NT2/D1 (cell line): ENCODE measurements around the gene PLAA.

Experiments
- YY1 ChIP-seq: IDR thresholded peaks from 2 replicates; pipeline ENCODE4 v1.6.1; 2011; ENCODE audit not compliant: insufficient read length, insufficient read depth
- ZNF274 ChIP-seq: IDR thresholded peaks from 2 replicates; pipeline ENCODE4 v1.6.1; 2011; ENCODE audit warnings: mild to moderate bottlenecking, low read depth, low read length

DNA sequence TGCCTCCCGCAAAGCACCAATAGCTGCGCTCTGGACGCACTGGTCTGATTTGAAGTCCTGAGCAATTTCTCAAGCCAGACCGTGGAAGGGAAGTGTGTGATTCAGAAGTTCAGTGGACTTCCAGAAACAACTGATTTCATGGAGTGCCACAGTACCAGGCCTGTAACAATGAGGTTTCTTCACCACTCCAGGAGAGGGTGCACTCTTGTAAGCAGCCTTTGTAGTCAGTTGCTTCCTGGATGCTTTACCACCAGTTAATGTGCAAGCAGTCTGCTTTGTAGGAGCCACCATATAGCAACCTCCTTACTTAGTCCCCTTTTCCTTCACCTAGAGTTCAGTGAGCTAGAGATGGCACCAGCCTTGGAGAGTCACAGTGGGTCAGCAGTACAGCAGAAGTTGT, 66.8 kb downstream of the PLAA start:
- TF ChIP-seq YY1 (no peak), ZNF274 (no peak)
